A172 (cell line): ENCODE measurements around the gene PDE4B. TPM values are rescaled to one million over a fixed set of nuclear protein-coding genes. Genes with fewer than 3 reads are reported as not detected.

Source experiments
- DNase-seq: peaks from one replicate; pipeline ENCODE4 v3.0.0-alpha.2; 2015; ENCODE audit warnings: low spot score
- total RNA-seq: library from RNA; depleted of rRNA; stranded (reverse); fragments of >200 nt; shearing (Covaris generic); gene quantifications from 2 replicates; pipeline ENCODE4 v1.2.3, GENCODE V29; 2014

The PDE4B gene
- total RNA-seq, 1 experiment from 2014 or later: not detected

DNA sequence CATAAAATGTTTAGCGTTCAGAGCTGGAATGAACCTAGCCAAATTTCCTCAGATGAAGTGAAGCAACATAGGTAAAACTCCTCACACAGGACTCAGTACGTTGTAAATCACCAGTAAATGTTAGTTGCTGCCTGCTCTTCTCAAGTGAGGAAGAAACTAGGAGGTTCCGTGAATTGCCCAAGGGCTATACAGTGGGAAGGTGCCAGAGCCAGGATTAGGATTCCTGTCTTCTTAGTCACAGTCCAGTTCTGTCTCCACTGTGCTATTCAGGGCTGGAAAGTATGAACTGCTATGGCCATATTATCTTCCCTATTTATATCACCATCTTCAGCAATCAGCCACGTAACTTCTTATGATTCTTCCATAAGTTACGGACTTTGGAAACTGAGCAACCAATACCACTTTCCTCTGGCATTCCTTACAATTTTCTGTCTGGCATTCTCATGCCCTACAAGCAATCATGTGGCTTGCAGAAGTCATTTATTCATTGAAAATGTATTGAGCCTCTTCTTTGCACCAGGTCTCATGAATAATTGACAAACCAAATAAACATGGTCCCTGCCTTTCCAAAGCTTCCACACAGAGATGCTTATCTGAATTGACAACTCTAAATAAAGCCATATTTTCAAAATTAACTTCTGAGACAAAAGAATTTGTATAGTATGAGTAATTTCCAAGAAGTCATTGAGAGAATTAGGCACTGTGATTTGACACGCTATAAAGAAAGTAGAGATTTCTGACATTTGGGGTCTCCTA, 469.7 kb downstream of the PDE4B start:
- peak; percentile 80 for DNase-seq

DNA sequence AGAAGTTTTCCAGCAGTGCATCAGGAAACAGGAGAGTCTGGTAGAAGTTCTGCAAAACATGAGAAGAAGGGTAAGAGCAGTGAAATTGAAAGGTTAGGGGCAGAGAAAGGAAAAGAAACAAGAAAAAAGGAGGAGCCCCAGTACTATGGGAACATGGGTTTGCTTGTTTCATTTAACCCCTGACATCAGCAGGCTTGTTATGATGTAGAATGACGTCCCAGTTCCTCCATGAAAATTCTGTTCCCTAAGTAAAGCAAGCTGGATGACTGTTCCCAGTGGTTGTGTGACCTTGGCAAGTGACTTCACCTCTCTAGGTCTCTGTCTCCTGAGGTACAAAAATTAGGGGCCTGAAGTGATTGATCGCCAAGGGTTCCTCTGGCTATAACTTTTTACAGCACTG, 472.6 kb downstream of the PDE4B start:
- DNase-seq: no peak

DNA sequence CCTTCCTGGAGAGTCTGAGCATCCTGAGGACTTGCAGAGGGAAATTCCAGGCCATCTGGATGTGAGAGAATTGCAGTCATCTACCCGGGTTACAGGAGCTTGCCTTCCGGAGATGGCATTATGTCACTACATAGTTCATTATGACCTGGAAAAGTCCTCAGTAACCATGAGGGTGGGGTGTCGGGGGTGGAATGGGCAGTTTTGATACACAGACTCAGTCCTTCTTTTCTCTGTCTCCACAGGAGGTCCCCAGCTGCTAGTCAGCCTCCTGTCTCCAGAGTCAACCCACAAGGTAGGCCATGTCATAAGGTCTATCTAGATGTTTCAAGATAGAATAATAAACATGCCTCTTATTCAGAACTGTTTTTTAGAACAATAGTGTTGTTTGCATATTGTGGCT, 473.1 kb downstream of the PDE4B start:
- peak; percentile 16 for DNase-seq

DNA sequence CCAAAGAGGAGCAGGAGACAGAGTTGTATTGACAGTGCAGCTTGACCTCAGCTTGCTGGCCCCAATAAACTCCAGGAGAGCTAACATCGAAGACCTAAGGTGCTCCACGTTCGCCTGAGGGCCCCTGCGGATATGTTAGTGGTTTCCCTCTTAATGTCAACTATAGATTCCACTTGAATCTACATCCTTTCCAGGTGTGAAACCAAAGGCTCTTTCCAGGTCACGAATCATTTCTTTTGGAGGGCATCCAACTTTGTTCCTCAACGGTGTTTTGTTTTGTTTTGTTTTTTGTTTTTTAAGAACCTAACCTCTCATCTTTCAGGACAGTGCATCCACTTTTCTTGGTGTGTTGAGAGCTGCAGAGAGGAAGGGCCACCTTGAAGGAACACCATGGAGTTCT, 473.7 kb downstream of the PDE4B start:
- no peak for DNase-seq

DNA sequence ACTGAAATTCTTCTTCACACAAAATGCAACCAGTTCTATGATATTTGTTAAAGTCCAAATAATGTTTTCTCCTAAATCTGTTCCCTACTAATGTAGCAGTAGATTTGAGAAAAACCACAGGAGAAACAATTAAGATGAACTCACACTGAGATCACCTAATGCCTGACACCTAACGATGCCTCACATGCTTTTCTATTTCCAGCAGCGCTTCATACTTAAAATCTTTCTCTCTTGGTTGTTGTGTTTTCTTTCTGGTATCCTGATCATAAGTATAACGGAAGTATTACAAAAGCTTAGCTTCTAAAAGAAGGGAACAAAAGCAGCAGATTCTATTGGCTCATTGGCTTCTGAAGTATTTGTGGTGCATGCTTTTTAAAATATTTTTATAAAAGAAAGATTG, 474.1 kb downstream of the PDE4B start:
- peak; percentile 44 for DNase-seq

DNA sequence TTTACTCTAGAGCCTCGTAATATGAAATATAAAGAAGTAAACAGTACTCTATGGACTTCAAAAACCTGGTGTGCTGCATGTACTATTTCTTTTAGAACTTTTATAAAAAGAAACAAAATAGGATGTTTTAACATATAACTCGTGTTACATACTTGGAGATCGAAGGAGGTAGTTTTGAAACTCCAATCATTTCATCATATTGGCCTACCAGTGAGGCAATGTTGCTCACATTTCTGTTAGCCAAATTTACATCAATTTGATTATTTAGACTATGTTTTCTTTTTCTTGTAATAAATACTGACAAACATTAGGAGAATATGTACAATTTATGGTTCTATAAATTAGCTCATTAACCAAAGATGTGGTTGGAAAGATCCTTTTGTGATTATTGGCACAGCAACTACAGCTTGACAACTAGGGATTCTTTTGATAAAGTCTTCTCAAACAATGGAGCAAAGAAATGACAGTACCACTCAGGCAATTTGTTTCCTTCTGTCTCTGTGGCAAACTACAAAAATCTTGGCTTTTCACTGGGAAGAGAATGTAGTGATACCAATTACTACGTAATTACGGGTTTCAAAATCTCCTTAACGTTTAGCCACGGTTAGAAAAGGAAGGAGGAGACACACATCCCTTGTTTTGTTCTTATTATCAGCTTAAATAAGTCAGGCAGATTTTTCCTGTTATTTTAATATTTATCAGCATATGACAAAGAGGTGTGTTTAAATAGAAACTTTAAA, 474.7 kb downstream of the PDE4B start:
- DNase-seq: no peak

DNA sequence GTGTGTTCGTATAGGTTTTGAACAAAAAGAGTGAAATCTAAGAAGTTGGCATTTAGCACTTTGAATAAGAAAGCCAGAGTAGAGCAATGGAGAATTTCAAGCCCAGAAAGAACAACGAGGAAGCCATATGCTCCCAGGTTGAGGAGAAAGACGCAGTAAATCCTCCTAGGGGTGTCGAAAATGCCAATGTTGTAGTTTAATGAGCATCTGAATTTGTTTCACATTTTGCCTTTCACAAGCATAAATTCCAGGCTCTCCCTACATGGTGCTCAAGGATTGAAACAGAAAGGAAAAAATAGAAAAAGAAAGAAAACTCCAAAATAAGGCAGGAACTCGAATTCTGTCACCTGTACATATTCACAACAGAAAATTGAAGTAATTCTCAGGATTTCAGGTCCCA, 476.5 kb downstream of the PDE4B start:
- no peak for DNase-seq

DNA sequence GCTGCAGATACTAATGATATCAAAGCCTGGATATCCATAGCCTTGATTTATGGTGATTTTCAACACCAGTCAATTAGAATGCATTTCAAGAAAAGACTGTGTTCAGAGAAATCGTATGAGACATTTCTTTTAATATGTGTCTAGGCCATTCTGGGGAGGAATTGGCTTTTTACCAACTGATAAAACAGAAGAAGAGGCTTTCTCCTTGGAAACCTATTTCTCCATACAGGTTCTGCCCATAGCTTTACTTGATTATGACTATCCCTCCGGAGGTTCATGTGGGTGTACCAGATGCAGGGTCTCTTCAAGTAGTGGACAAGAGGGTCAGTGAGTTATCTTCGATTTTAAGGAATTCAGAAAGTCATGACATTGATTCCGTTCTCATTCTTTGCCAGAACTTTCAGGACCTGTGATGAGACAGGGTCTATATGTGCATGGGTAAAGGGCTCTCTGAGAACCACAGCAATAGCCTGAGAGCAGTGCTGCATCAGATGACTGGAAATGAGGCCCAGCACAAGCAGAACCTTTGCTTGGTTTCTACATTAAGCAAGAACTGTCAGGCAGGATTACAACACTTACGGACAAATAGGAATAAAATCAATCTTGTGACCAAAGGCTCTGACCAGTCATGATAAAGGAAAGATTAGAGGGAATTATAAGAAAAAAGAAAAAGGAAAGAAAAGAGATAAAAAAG, 477.6 kb downstream of the PDE4B start:
- DNase-seq: no peak

DNA sequence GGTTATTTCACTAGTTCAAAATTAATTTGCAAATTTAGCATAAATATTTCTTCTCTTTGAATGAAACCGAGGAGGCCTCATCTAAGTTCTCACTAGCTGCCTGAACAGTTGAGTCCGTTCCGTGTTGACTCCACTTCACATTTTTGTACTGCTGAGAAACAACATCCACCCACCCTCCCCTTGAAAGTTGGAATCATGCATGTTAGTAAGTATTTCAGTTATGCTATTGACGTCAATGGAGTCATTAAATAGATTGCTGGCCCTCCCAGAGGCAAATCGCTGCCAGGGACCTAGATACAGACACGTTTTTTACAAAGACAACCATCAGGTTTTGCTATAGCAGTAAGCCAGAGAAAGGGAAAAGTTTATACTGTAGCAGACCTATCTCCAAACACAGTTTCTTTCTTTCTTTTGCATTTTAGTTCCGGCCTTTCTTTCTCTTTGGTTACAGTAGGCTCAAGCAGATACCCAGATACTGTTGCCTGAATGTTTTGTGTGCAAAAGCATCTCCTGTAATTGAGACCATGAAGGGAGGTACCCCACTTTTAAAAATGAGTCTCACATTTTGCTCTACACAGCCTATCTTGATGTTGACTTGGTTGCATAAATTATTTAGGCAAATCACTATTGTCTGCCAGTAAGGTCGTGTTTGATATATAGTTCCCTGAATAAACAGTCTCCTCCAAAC, 478.7 kb downstream of the PDE4B start:
- DNase-seq: peak; percentile 84

DNA sequence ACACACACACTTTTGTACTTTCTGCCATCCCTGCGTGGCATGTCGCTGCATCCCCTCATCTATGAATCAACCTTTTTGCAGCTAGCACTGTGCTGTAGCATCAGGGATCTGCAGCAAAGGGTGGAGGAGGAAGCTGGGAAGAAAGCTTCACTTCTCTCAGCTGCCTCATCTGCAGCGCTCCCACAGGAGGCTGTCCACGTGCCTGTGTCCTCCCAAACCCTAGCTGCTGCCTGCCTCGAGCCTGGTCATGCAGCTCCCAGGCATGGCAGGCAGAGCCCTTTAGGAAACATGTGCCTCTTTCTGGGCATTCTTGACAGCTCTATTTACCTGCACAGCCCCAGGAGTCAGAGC, 479.2 kb downstream of the PDE4B start:
- DNase-seq: peak; percentile 8

DNA sequence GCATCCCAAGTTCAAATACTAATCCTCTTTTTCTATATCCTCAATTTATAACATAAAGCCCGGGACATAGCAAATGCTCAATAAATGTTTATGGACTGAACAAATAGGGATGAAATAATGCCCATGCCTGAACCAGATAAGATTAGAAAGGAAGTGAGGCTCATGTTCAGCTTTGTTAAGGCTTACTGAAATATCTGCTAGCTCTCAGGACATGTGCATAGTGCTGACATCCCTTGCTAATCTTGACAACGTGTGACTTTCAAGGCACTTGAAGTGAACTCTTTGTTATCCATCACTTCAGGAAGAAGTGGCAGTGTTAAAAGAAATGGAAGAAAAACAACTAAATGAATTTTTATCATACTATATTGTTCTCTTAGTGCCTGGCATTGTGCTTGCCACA, 481.0 kb downstream of the PDE4B start:
- no peak for DNase-seq

DNA sequence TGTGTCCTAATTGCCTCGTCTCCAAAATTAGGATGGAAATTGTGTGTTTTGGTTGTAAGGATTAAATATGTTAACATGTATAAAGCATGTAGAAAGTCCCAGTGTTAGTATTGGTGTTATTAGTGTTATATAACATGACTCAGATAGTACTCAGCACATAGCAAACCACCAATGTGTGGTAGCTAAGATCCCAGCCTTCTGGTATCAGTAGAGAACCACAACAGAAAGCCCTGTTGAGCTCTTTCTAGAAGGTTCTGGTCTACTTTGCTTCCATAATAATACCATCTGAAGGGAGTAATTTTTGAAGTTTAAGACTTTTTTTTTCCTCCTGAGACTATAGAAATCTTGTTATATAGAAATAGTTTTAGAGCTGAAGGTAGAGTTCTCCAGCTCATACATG, 481.9 kb downstream of the PDE4B start:
- no peak for DNase-seq

DNA sequence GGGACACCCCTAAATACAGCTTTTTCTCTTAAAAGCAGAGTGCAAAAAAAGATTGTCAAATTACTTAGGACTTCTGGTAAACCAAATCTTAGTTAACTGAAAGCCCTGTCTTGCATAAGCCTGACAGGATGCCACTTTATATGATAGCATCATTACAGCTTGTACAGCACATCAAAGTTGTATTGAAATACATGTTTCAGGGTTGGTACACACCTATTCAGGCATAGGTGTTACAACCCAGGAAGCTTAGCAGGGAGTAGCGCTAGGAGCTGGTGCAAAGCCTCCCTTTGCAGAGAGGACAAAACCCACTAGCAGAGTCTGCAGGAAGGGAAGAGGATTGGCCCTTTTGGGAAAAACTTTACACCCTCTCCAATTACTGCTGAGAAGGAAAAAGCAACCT, 482.4 kb downstream of the PDE4B start:
- DNase-seq: no peak

DNA sequence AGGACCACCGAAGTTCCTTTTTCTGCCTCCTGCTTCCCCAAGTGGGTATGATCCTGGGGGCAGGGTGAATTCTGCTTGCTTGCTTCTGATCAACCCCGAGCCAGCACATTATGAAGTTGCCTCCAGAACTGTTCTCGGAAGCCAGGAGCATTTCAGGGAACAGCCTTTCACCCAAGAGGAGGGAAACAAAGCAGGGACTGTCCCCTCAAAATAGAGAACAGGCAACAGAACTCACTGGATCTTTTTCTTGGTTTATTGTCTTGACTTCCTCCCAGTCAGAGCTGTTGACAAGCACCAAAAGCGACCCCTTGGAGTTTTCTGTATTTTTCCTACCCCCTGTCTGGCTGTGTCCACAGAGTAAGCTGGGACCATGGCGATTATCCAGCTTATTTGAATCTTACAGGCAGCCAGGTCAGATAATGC, 482.9 kb downstream of the PDE4B start:
- DNase-seq: no peak

DNA sequence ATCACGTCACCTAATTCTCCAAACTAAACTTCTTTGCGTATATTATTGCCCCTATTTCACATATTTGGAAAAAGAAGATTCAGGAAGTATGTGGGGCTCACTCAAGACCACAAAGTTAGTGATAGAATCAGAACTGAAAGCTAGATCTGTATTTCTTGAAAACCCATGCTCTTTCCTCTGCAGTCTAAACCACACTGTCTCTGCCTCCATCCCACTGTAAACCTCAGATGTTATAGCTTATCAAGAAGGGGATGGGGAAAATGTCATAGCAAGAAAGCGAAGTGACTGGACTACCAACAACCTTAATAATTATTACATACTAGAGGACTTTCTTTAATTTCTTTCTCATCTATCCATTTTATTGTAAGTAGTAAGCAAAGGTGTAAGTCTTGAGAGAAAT, 483.5 kb downstream of the PDE4B start:
- DNase-seq: no peak

DNA sequence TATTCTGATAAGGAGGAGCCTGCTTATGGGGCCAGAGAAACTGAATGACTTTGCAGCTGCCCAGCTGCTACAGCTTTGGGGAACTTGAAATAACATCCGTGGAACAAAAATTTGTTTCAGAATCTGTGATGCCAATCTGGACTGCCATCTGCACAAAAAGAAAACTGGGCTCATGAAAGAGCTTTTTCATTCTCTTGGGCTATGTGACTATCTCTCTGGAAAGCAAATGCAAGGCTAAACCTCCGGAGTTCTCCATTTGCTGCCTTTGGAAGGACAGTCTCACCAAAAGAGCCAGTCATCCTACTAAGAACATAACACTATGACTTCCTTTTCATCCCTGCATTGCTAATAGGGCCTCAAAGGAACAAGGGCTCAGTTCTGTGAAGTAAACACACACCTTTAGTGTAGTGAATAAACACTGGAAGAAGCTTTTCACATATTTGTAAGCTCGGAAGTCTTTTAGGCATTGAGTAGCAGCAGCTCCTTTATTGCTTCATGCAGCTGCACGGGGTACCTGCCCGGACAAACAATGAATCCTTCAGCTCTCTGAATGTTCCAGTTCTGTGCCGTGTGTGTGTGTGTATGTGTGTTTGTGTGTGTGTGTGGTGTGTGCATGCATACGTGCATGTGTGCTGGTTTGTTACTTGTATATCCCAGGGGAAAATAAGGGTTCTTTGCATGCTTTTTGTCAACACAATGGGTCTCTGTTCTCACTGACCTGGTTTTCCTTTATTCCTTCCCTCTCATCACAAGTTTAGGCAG, 485.7 kb downstream of the PDE4B start:
- no peak for DNase-seq

DNA sequence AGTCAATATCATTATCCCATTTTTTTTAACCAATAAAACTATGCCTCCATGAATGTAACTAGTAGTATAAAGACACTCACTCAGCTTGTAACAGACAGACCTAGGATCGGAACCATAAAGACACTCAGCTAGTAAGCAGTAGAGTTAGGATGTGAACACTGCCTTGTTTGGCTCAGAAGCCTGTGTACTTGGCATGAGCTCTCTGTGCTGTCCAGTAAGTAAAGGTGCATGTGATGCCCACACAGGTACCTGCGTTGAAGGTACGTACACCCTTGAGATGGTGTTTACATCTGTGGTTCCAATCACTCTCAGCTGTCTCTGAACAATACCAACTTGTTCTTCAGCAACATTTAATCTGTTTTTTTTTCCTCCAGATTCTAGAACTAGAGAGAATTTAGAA, 489.1 kb downstream of the PDE4B start:
- no peak for DNase-seq

DNA sequence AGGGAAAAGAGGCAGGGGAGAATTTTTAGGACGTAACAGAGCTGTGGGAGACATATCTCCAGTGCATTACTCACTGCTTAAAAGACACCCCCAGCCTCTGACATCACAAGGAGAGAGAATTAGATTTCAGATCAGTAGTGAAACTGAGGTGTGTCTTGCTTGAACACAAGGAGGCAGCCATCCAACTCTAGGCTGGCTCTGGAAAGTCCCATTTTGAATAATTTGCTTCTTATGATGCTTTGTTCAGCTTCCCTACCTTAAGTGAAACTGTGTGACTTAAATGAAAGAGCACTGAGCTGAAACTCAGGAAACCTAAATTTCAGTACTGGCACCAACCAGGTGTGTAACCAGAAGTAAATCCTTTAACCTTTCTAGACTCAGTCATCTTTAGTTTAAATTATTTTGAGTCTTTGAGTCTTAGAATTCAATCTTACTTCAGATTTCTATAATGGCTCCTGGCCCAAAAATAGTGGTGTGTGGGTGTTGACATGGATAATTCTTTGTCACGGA, 489.7 kb downstream of the PDE4B start:
- DNase-seq: peak; percentile 56

DNA sequence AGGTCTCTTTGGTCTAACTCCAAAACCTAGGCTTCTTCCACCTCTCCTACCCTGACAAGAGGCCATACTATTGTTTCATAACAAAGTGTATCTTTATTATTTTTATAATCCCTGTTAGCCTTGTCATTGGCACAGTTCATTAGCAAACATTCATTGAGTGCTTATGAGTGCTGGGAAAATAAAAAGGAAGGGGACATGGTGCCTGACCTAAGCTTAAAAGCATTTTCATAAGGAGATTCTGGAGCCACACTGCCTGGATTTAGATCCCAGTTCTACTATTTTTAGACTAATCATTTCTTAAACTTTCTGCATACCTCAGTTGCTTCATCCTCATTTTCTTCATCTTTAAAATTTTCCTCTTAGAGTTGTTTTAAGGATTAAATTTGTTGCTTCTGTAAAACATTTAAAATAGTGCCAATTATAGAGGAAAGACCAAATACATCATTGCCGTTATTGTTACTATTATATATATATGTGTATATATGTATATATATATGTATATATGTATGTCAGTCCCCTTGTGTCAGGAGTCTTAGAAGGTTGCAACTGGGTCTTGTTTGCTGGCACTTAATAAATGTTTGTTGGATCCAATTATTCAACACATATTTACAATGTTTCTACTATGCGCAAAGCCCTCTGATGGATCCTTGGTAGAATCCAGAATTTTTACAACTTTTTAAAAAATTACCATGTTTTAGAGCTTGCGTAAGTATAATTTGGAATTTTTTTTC, 490.4 kb downstream of the PDE4B start:
- no peak for DNase-seq

DNA sequence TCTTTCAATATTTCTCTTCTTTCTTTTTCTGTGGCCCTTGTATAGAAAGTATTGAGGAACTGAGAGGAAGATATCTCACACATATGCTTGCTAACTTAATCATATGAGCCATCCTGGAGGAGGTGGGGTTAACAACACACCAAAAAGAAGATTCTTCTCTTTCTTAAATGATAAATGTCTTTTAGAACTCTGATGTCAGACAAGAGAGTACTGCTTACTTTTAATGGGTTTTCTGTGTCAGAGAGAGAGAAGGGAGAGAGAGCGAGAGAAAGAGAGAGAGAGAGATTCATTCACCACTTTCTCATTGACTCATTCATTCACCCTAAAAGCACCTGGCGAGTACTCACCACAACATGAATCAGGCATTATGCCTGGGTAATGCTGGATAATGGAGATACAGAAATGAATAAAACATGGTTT, 490.9 kb downstream of the PDE4B start:
- peak; percentile 51 for DNase-seq

DNA sequence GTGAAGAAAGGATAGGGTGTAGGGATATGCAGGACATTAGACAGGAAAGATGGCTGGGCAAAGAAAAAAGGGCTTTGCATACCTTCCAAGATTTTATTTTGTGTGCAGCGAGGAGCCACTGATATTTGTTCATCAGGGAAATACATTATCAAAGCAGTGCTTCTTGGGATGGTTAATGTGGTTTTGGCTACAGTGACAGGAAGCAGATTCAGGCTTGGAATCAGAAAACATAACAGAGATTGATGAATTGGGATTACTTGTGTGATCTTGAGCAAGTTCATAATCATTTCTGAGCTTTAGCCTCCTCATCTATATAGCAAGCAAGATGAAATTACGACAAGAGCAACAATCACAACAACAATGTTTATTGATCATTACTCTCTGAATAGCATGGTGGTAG, 492.1 kb downstream of the PDE4B start:
- no peak for DNase-seq
